Pons (tissue), 1 donor: Measurements from ENCODE around the gene MRPS10.
"Not testable (repeated sequence)": the region's sequence is repeated elsewhere in the genome, so short reads cannot be mapped to it uniquely, and the experiment has no call there.

Experiments
- DNase-seq: peaks from one replicate; pipeline ENCODE4 v3.0.0-alpha.2; 2016; ENCODE audit warnings: low spot score

Gene MRPS10

DNA sequence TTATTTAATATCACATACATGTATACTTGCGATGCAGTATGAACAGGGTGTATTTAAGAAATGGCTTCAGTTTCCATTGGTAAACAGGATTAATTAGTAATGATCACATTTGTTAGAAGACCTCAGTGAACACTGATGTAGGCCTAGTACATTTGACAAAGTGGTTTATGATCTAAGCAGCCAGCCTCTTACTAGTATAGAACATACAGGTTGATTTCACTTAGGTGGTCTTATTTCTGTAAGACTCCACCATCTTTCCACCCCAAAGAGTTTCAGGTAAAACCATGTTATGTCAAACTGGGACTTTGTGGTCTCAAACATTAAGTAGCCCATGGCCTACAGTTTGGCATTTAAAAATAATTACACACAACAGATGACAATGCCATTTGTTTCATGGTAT lies 20.2 kb upstream of the MRPS10 start:
- no peak for DNase-seq

DNA sequence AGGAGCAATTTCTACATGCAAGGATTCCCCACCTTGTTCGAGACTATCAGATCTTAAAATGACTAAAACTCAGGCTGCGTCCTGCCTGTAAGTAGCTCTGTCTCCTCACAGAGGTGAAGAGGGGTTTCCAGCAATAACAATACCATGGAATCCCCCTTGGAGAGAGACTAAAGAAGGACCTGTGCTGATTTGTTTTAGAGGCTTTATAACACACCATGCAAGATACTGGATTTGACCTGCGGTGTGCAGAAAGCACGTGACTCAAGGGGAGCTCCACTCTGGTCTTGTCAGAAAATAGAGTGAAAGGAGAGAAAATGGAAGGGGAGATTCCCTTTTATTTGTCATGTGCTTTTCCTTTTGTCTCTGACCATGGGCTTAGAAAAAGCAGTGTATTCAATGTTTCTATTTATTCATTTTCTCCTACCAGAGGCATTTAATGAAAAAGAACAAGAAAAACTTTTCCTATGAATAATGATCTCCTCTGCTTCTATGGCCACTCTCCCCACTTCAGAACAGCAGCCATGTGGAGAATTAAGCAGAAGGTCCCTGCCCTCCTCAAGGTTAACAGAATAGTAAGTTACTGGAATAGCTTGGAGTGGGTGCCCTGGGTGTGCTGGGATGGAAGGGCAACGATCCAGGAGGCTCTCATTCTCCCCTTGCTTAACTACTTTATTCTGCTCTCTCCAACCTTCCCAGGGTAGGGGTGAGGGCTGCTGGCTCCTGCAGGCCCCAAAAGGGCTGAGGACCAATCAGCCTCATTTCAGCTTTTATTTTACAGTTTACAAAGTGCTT lies 19.2 kb upstream of the MRPS10 start:
- no peak for DNase-seq

DNA sequence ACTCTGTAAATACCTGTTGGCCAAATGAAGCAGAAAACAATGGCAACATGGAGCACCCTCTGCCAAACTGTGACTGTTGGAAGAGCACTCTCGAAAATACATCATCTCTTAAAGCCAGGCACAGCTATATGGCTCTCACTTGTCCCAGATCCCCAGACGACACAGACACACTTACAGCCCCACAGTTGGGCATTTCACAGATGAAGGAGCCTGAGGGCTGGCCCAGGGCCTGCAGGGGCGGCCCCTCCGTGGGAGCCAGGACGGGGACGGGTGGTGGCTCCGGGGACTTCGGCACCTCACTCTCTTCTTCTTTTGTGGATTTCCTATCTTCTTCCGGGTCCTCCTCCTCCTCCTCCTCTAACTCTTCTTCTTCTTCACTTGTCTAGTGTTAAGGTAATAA lies 18.4 kb upstream of the MRPS10 start:
- DNase-seq = no peak

DNA sequence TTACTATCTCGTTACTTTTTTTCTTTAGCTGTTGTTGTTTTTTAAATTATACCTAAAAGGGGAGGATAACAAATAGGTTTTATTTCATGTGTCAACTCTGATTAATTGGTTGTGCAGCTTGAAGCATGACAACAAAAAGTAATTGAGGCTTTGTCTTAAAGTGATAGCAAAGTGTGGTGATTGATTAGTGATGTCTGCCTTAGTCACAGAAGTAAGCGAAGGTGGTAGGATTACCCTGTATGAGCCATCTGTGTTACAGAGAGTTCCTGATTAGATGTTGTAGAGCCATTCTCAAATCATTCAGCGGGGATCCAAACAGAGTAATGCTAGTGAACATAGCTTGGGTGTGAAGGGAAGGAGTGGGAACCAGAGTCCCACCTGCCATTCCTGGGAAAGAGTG lies 14.4 kb upstream of the MRPS10 start:
- DNase-seq = no peak

DNA sequence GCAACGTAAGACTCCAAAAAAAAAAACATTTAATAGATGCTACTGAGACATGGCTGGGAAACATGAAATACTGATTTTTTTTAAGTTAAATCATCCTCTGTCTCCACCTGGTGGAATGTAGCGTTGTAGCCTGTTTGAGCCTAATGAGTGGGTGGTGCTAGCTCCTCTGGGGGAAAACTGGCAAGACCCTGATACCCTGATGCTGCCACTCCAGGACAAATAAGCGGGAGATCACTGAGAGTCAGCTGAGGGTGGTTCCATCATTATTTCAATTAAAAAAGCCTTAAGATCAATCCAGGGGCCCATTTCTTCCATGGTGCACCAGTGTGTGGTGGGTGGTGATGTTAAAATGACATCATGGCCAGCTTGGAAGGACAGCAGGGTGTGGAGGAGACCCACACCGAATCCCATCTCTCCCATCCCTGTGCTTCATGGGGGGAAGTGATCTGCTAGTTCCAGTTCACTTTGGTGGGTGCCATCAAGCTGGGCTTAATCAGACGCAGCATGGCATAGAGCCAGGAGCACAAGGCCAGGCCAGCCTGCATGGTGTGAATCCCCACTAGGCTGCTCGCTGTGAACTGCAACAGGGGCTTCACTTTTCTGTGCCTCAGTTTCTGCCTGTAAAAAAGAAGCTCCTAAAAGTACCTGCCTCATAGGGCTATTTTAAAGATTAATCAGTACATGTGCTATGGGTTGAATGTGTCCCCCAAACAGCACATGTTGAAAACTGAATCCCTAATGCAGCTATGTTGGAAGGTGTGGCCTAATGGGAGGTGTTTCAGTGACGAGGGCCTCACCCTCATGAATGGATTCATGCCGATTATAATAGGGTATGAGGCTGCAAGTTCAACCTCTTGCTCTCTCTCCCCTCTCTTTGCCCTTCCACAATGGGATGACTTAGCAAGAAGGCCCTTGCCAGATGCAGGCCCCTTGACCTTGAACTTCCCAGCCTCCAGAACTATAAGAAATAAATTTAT lies 13.0 kb upstream of the MRPS10 start:
- no peak for DNase-seq

DNA sequence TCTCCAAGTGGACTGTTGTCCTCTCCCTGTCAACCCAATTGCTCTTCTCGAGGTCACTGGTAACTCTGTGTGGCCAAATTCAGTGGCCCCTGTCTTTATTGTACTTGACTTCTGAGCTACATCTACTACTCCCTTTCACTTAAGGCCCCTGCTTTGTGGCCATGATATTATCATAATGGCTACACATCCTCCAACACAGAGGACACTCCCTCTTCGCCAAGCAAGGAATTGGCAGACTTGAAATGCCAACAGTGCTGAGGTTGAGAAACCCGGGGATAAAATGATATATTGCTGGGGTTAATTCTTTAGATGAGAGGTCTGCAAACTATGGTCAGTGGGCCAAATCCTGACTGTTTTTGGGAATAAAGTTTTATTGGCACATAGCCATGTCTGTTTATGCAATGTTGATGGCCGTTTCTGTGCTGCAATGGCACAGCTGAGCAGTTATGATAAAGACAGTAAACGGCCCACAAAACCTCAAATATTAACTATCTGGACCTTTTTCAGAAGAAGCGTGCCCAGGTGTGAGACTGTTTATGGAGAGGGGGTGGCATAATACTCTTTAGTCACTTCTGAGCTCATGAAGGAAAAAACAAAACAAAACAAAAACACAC lies 12.0 kb upstream of the MRPS10 start:
- DNase-seq = no peak

DNA sequence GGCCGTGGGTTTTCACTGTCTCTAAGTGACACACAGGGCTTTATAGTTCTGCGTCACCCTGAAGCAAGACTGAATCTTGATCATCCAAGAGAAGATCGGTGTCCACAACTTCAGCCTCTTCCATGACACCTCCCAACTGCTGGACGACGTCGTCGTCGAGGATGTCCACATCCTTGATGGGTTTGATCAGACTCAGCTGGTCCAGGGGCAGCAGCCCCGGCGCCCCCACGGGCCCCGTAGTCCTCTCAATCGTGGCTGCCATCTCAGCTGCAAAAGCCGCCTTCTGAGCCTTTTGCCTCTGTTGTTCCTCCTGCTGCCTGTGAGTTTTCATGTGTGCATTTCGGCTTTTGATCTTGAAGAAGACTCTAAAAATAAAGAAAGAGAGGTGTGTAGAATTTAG lies 10.6 kb upstream of the MRPS10 start:
- DNase-seq = no peak

DNA sequence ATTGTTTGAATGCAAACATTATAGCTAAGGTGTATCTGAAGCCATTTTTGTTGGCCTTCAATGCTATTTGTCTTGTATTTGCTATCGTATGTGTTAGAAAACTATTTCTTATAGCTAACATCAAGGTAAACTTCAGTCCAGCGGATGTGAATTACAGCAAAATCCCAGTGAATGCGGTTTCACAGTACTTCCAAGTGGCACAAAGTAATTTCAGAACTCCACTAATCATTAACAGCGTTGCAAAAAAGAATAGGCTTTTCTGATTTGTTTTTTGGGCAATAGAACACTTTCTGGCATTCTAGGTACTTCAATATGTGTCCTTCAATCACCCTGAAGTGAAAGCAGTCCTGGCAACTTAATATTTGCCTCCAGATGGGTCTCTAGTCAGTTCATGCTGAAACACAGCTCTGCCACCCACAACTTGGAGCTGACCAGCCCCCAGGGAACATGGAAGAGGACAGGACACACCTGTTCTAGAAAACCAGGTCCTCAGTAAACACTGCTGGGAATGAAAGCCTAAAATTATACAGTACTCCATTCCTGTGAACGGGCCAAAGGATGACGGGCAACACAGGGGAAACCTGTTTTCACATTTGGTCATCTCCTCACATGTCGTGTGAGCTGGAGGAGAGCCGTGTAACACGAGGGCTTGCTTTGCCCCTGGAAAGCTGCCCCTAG lies 9.7 kb upstream of the MRPS10 start:
- no peak for DNase-seq

DNA sequence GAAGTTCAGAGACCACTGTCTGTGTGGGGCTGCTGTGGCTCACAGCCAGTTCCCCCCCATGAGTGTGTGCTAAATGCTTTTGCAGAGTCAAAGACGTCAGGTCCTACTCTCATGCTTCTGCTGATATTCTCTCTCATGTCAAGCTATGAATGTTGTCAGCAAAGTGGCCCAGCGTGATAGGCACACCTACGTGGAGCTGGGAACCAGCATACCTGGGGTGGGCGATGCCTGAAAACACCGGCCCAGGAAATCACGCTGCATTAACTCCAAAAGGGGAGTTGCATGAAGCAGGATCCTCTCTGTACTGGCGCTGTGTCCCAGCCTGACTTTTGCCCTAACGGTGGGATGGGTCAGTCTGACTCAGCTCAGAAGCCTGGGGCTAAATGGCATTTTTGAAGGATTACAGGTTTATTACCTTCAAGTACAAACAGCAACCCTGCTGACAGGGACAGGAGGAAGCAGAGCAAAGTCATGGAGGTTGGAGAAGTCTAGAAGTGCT lies 9.0 kb upstream of the MRPS10 start:
- no peak for DNase-seq

DNA sequence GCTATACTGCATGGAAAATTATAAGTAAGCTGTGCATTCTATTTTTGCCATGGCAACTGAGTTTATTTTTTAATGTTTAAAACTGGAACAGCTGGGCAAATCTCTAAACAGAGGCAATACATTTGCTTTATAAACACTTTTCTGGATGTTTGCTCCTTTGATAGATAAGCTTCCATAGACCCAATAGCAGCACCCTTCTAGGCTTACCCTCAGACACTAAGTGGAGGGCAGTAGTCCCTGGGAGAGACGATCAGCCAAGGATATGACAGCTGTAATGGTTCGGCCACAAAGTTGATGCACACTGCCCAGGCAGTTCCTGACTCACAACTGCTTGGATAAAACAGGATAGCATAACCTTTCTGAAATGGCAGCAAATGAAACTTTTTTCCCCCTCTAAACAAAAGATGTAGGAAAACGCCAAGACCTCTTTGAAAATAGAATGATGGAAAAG lies 8.5 kb upstream of the MRPS10 start:
- DNase-seq = no peak

DNA sequence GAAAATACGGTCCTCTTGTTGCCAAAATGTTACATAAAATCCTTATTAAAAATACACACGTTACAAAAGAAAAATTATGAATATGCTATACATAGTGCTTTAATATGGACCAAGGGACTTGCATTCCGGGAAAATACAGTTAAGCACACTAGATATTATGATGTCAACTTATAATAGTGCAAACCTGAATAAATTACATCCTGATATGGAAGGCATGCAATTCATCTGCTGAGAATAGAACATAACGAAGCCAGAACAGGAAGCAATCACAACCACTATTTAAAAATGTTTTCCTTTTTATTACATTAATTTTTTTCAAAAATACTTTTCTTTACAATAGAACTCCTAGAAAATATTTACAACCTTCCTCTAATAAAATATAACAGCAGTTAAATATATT lies 7.8 kb upstream of the MRPS10 start:
- no peak for DNase-seq

DNA sequence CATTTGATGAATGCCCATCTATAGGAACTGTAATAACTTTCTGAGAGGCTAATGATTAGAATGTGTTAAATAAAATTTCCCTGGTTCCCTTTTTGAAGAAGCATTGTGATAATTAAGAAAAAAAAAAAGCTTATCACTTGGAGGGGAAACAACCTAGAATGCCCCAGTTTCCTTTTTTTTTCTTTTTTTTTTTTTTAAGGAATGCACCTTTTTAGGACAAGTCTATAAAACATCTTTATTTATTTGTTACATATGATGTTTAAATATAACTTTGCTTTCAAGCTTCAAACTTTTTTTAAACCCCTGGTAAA lies 7.3 kb upstream of the MRPS10 start:
- no peak for DNase-seq

DNA sequence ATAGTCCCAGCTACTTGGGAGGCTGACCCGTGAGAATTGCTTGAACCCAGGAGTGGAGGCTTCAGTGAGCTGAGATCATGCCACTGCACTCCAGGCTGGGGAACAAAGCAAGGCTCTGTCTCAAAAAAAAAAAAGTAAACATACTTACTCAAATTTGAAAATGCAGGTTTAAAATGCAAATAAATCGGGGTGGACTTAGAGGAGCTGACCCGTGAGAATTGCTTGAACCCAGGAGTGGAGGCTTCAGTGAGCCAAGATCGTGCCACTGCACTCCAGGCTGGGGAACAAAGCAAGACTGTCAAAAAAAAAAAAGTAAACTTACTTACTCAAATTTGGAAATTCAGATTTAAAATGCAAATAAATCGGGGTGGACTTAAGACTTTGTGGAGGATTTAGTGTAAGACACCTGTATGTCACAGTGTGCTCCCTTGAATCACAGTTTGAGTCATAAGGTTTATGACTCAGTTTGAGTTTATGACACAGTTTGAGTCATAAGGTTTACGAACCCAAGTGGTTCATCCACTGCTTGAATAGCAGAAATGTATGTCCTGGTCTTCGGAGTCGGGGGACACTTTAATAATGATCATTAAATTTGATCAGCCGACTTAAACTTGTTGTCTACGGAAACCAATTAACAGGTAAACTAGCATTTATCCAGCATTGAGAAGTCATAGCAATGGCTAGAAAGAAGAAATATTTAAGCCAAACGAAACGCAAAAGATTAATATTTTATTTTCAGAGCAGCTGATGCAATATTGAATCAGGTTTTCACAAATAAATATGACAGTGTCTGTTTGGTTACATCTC lies 6.8 kb upstream of the MRPS10 start:
- DNase-seq = no peak

DNA sequence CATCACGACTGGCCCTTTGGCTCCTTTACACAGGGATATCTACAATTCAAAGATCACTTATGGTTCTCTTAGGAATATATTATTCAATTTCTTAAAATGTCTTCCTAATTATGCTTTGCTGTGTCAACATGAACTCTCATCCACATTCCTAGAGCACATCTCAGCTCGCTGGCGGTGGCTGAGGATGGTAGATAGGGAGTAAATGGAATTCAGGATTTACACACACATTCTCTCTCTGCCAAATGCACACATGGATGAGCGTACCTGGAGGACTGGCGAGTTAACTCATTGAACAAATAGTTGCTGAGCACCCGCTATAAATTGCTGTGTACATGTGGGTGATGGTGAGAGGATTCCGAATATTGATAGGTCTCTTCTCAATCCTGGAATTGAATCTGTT lies 4.8 kb upstream of the MRPS10 start:
- DNase-seq = no peak

DNA sequence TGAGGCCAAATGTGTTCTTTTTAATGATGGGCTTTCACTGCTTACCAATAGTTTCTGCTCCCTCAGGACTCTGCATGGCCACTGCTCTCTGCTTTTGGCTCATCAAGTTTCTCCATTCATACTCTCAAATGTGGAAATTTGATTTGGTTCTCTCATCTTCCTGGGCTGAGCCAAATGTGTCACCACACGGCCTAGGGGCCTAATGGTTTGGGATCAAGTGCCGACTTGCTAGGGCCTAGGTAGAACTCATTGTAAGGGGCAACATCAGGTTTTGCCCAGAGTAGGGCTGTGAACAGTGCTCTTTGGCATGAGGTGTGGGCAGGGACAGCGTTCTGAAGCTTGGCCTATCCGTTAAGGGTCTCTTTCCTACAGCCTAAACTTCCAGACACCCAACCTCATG lies 3.9 kb upstream of the MRPS10 start:
- no peak for DNase-seq

DNA sequence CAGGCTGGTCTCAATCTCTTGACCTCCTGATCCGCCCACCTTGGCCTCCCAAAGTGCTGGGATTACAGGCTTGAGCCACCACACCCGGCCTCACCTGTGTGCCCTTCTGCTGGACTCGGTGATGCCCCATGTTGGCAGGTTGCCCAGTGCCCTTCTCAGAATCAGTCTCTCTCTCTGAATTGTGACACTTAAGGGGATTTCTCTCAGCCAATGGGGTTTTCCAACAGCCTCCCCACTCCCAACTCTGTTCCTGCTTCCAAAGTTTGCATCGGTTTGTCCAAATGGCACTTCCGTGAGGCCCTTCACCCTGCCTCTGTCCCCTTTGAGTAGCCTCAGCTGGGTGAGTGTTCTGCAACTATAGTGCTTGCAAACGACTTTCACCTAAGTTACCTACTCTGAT lies 3.1 kb upstream of the MRPS10 start:
- DNase-seq = no peak

DNA sequence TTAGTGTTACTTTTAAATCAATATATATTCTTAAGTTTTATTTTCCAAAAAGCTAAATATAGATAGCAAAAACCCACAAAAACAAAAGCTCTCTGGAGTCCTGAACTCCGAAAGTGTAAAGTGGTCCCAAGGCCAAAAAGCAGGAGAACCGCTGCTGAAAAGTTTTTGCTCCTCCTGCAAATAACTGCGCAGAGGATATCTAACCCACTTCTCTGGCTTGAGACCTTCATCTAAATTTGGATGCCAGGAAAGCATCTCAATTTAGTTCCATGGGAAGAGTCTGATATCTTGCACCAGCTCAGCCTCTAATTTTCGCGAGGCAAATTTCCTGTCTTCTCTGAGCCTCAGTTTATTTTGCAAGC lies 523 bp downstream of the MRPS10 start:
- DNase-seq = peak; percentile 22

DNA sequence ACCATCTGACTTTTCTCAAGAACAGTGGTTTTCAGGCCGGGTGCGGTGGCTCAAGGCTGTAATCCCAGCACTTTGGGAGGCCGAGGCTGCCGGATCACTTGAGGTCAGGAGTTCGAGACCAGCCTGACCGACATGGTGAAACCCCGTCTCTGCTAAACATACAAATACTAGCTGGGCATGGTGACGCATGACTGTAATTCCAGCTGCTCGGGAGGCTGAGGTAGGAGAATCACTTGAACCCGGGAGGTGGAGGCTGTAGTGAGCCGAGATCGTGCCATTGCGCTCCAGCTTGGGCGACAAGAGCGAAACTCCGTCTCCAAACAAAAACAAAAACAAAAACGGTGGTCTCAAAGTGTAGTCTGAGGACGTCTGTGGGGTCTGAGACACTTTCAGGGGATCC lies 1.2 kb downstream of the MRPS10 start:
- DNase-seq = not testable (repeated sequence)

DNA sequence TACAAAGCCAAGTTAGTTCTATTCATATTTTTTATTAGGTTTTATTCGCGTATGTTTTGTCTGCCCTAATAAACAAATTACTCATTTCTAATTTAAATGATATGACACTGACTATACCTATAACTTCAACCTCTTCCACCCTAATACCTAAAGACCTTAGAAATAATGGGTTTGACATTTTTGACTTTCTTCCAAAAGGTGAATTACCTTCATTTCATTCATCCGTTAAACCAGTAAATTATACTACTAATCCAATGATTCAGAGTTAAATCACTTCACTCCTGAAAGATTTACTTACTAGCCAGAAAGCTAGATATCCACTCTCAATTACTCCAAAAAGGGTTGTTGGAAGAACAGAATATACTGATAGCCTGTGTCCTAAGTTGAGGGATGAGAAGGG lies 5.2 kb downstream of the MRPS10 start:
- DNase-seq = no peak

DNA sequence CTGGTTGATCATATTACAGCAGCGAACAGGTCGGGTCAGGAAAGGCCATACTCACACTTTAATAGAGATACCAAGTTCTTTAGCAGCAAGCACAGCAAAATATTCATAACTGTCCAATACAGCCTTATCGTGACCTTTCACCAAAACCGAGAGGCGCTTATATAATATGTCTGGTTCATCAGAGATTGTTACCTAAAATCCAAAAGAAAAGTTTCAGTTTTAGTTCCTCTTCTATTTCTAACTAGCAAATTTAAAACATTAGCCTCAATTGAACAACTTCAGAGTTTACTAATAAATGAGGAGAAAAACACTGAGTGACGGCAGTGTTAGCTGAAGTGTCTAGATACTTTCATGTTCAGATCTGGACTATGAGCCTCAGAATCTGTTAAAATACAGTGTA lies 5.9 kb downstream of the MRPS10 start:
- no peak for DNase-seq

DNA sequence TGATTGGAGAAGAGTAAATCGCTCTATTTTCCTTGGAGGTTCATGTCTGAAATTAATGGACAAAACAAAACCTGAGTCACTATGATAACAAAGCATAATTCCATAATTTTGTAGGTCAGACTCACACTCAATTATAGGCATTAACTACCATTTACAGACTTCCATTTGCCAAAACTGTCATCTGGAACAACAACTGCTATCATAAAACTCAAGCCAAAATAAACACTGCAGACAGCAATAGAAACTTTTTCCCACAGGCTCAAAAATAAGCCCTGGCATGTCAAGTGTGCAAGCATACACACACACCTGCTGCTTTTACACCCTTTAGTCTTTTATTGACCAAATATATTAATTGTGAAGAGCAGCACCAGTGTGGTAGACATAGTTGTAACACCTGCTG lies 7.1 kb downstream of the MRPS10 start:
- DNase-seq = no peak
